Dedifferentiated amniotic fluid mesenchymal stem cell (primary cell): ENCODE data around the gene ZNF862.
"Not testable (repeated sequence)": the region's sequence is repeated elsewhere in the genome, so short reads cannot be mapped to it uniquely, and the experiment has no call there.

Experiments used
- DNase-seq: peaks from one replicate; pipeline ENCODE4 v3.0.0-alpha.2; 2016; ENCODE audit errors: extremely low spot score

ZNF862 gene

DNA sequence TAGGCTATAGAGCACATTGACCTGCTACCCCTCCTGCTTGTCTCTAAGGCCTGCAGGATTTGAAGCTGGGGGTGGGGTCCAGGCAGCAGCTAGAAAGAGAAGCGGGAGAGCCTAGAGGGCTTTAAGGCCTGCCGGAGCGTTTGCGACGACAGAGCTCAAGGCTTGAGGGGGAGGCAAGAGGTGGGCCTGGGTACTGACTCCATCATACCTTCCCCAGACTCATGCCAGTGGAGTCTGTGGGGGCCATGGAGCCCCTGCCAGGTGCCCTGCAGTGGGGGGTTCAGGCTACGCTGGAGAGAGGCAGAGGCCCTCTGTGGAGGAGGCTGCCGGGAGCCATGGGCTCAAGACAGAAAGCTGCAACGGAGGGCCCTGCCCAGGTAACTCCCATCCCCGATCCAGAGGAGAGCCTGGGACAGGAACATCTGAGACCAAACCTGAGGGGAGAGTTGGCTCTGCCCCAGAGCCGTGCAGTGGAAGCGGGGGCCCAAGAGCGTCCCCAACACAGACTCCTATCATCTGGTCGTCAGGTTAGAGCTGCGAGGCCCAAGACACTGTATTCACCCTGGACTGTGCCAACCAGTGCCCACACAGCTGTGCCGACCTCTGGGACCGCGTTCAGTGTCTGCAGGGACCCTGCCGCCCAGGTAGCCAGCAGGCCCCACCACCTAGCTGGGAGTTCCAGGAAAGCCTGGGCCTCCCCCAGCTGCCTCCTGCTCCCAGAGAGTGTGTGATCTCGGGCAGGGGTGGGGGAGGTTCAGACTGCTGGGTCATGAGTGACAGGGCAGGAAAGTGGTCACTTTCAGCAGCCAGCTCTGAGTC lies 13.2 kb upstream of the ZNF862 start:
- no peak for DNase-seq

DNA sequence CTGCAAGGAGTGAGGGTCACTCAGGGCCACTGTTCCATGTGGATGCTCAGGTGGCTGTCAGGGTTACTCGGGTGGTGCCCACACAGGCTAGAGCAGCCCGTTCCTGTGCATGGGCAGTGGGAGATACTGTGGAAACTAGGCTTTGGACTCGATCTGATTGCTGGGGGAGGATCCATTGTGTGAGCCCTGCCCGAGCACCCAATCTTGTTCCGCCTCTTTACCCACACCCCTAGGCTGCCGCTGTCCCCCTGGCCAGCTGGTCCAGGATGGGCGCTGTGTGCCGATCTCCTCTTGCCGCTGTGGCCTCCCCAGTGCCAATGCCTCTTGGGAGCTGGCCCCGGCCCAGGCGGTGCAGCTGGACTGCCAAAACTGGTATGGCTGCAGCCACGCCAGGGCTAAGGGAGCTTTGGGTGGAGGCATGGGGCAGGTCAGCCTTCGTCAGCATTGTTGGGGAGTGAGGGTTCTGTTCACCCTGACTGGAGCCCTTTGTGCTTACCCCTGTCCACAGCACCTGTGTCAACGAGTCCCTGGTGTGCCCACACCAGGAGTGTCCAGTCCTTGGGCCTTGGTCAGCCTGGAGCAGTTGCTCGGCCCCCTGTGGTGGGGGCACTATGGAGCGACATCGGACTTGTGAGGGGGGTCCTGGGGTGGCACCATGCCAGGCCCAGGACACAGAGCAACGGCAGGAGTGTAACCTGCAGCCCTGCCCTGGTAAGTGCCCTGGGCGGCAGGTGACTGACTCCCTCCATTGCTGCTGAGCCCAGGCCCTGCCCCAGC lies 12.4 kb upstream of the ZNF862 start:
- no peak for DNase-seq

DNA sequence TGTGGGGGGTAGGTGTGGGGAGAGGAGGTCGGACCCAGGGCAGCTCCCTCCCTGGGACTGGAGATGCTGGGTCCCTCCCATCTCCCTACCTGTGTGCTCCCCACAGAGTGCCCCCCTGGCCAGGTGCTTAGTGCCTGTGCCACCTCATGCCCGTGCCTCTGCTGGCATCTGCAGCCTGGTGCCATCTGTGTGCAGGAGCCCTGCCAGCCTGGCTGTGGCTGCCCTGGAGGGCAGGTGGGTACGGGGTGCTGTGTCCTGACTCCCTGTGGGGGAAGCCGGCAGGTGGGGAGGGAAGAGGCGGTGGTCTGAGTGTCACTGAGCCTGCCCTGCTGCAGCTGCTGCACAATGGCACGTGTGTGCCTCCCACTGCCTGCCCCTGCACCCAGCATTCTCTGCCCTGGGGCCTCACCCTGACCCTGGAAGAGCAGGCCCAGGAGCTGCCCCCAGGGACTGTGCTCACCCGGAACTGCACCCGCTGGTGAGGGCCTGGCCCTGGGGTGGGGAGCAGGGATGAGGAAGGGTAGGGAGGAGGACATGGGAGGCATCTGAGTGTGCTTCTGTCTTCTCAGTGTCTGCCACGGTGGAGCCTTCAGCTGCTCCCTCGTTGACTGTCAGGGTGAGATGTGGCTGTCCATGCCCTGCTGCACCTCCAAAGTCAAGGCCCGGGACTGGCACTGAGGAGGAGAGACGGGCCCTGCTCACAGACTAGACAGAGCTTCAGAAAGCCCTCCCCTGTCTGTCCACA lies 11.7 kb upstream of the ZNF862 start:
- no peak for DNase-seq

DNA sequence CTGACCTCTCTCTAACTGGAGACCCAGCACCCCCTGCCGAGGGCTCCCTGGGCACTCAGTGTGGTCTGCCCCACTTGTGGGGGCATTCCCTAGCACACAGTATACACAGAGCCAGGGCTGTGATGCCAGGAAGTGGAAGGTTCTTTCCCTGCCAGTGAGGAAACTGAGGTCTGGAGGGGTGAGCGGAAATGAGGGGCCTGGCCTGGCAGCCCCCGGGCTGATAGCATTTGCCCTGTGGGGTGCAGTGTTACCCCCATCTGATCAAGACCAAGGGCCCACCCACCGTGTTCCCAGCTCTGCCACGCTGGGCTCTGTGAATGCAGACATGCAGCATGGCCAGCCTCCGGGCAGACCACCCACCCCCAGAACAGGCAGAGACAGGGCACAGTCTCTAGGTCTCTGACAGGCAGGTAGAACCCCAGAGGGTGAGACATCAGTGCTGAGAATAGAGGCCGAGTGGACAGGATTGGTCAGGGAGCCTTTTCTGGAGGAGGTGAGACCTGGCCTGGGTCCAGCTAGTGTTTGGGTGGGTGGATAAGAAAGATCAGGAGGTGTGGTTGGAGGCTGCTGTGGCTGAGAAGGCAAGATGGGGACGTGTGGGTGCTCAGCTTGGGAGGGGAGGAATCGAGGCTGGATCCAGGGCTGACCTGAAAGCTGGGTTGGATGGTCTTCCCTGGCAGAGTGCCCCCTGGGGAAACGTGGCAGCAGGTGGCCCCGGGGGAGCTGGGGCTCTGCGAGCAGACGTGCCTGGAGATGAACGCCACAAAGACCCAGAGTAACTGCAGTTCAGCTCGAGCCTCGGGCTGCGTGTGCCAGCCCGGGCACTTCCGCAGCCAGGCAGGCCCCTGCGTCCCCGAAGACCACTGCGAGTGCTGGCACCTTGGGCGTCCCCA lies 10.8 kb upstream of the ZNF862 start:
- no peak for DNase-seq

DNA sequence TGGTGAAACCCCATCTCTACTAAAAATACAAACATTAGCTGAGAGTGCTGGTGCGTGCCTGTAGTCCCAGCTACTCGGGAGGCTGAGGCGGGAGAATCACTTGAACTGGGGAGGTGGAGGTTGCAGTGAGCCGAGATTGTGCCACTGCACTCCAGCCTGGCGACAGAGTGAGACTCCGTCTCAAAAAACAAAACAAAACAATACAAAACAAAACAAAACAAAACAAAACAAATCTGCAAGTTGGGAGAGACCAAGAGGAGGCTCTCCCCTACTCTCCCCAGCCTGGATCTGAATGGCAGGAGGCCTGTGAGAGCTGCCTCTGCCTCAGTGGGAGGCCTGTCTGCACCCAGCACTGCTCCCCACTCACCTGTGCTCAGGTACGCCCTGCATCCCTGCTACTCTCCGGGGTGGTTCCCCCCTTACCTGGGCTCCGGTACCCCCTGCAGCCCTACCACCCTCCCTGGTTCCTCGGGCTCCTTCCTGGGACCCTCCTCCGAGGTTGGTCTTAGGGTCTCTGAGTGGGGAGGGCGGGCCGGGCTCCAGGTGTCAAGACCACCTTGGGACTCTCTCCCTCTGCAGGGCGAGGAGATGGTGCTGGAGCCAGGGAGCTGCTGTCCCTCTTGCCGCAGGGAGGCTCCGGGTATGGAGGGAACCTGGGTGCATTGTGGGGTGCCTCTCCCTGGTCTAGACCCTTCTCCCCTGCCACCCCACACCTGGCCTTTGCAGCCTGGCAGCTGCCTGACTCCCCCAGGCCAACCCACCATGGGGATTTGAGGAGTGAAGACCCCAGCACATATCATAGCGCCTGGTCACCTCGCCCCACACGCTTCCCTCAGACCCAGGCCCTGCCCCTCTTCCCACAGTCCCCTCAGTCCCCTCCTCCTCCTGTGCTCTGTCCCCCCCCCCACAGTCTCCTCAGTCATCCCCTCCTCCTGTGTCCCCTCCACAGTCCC lies 9.5 kb upstream of the ZNF862 start:
- DNase-seq, result no peak

DNA sequence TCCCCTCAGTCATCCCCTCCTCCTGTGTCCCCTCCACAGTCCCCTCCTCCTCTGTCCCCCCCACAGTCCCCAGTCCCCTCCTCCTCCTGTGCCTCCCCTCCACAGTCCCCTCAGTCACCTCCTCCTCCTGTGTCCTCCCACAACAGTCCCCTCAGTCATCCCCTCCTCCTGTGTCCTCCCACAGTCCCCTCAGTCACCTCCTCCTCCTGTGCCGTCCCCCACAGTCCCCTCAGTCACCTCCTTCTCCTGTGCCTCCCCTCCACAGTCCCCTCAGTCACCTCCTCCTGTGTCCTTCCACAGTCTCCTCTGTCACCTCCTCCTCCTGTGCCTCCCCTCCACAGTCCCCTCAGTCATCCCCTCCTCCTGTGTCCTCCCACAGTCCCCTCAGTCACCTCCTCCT lies 7.6 kb upstream of the ZNF862 start:
- DNase-seq, result not testable (repeated sequence)

DNA sequence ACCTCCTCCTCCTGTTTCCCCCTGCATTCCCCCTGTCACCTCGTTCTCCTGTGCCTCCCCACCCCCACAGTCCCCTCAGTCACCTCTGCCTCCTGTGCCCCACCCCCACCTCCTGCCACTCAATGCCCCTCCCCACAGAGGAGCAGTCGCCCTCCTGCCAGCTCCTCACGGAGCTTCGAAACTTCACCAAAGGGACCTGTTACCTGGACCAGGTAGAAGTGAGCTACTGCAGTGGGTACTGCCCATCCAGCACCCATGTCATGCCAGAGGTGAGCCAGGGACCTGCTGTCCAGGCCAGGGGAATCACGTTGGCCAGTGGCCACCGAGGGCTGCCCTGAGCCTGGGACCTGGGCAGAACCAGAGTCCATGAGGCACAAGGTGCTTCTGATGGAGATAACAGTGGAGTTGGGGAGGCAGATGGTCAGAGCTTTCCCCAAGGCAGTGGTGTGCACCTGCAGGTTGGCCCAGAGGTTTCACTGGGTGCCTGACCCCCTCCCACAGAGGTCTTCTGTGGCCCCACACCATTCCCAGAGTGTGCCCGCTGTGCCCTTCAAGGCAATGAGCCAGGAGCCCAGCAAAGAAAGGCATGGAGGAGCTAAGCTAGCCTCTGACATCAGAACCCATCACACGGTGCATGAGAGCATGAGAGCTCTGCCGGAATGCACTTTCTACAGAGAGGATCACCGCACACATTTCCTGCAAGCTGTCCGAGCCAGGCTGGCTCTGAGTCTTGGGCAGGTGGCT lies 7.0 kb upstream of the ZNF862 start:
- DNase-seq, result no peak

DNA sequence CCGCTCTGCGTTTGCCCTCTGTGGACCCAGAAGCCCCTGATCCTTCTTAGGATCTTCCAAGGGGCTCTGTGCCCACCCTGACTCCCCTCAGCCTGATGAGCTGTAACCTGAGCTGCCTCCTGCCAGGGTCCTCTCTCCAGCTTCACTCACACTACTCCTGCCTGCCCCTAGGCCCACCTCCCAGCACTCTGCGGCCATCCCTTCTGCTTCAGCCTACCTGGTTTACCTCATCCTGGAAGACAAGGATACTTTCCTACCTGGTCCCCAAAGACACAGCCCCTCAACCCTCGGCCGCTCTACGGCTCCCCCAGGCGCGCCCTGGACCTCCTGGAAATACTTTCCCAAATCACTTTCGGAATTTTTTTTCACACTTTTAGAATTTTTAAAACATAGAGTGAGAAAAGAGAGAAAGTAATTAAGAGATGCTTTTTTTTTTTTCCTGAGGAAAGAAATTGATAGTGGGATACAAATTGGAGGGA lies 6.4 kb upstream of the ZNF862 start:
- no peak for DNase-seq

DNA sequence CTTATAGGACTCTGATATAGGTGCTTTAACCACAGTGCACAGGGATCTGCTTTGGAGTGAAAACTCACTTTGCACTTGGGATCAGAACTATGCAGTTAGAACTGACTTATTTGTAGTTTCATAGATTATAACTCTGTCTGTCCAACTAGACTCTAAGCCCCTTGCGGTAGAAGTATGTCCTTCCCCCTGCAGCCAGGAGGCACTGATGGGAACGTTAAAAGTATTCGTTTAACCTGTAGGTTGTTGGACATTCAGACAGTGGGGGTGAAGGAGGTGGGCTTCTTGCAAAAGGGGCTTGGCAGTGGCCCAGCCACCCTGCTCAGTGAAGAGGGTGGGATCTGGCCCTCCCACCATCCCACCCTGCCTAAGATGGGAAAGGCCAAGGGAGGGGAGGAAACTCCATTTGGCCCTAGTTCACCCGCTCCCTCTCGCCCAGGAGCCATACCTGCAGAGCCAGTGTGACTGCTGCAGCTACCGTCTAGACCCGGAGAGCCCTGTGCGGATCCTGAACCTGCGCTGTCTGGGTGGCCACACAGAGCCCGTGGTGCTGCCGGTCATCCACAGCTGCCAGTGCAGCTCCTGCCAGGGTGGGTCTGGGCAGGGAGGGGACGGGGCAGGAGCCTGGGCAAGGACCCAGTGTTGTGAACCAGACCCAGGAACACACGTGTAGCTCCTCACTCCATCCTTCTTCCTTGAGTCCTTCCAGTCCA lies 5.7 kb upstream of the ZNF862 start:
- no peak for DNase-seq

DNA sequence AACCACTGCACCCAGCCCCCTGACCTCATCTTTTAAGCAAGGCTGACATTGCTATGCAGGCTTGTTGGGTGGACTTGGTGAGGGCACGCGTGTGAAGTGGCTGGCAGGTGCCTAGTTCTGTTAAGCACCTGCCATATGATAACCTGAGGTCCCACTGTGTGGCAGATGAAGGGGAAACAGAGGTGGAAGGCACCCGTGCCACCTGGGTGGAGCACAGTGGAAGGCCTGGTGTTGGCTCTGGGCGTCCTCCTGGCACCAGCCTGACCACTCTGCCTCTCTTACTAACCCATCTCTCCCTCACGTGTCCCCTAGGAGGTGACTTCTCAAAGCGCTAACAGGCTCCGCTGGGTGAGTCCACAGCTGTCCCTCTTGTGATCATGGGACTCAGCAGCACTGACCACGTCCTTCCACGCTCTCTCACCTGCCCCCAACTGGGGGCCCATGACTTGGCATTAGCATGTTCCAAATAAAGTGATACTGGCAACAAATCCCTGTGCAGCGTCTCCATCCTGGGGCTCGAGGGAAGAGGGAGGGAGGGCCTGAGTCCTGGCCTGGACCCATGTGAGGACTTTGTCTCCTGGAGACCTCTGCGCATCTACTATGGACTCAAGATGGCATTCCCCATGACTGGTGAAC lies 4.6 kb upstream of the ZNF862 start:
- DNase-seq, result no peak

DNA sequence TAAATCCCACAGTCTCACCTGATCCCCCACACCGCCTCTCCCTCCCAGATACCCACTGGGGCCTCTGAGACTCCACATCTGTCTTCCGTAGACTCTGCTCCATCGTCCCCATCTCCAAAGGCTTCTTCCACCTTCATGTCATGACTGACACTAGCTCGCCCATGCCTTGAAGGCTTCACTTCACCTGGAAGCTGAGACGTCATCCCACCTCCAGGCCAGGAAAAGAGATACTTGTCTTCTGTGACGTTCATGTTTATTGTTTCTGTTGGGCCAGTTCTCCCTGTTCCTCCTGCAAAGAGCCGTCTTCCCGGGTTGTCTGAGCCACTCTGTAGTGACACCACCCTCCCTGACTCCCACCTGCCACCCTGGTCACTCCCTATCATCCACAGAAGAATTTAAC lies 3.6 kb upstream of the ZNF862 start:
- DNase-seq, result no peak

DNA sequence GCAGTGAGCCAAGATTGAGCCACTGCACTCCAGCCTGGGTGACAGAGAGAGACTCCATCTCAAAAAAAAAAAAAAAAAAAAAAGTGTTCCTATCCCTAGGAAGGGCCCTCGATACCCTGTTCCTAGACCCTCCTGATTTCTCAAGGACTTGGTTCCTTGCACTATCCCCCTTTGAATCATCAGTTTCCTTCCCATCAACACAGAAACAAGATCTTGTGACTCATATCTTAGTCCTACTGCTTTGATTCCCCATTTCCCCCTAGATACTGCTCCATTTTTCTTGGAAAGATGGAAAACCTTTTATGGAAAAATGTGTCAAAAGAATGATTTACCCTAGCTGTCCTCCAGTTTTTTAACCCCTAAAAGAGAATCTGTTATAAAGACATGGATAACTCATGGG lies 1.7 kb upstream of the ZNF862 start:
- DNase-seq, result no peak

DNA sequence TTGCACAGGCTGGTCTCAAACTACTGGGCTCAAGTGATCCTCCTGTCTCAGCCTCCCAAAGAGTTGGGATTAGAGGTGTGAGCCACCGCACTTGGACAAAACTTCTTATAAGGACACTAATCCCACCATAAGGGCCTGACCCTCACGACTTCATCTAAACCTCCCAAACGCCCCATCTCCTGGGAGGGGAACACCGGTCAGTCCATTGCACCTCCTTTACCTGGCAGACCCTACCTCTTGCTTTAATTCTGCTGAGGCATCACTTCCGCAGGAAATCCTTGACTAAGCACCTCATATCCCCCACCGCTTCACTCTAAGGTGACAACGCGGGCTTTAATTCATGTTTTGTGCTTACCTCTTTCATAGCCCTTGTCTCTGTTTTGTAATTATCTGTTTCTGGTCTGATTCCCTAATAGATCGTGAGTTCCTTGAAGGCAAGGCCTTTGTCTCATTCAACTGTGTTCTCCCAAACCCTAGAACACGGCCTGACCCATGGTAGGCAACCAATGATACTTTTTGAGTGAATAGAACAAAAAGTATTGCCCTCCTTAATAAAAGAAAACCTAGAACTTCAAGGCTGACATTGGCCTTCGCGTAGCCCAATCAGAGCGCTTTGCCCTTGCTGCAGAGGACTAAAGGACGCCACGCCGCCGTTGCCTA lies 481 bp upstream of the ZNF862 start:
- no peak for DNase-seq

DNA sequence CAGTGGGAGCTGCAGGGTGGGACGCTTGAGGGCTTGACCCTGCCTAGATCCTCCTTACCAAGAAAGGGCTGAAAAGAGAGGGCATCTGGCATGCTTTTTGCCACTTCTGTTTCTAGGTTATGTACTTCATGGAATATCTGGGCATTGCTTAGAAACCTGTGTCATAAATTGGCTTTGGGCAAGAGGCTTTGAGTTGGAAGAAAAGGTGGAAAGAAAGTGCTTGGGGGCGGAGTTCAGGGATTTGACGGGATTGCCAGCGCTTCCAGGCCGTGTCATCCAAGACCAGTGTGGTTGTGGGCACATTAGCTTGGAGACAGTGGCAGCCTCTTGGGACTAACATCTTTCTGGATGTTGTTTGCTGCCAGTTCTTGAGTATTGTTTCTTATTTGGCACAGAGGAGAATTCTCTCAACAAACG lies 825 bp downstream of the ZNF862 start:
- no peak for DNase-seq

DNA sequence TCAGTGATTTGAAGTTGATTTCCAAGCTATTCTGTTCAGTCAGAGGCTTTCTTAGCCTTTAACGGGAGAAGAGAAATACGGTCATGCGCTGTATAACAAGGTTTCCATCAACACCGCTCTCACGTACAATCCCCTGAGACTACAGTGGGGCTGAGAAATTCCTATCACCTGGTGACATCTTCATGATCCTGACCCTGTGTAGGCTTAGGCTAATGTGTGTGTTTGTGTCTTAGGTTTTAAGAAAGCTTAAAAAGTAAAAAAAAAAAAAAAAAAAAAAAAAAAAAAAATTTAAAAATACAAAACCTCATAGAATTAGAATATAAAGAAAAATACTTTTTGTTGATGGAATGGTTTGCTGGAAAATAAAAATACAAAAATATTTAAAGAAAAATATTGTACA lies 1.8 kb downstream of the ZNF862 start:
- DNase-seq, result no peak

DNA sequence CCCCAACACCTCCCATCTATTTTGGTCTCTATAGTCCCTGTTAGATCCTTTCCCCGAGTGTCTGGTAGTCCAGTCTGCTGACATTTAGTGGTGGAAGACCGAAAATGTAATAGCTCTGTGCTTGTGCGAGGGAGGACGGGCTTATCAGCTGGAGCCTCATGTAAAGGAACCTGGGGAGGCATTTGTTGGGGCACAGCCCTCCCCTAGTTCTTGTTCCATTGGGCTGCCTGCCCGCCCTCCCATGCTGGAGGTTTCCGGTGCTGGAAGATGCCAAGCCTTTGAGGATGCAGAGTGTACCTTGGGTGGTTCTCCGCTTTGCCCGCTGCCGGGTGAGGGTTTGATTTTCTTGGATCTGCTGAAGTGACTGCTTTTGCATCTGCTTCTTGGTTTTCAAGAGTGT lies 5.4 kb downstream of the ZNF862 start:
- no peak for DNase-seq

DNA sequence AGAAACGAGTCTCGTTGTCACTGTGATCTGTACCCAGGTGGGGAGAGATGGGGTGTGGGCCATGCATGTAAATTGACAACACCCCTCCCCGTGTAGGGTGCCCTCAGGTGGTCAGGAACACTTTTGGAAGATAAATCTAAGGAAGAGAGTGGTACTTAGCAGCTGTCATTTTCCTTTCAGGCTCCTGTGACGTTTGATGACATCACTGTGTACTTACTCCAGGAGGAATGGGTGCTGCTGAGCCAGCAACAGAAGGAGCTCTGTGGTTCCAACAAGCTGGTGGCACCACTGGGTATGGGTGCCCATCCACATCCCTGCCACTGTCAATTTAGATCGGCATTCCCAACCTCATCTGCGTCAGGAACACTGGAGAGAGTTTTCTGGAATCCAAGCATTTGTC lies 6.3 kb downstream of the ZNF862 start:
- no peak for DNase-seq
